Neutrophil (primary cell): ENCODE results near the gene MYO1D.

Source experiments
- H3K27ac ChIP-seq: fragments of 200-600 bp; sonication (generic); 2 replicates; pipeline ENCODE4 v1.5.1; 2016; ENCODE audit warnings: mild to moderate bottlenecking, moderate library complexity
- H3K27me3 ChIP-seq: fragments of 200-600 bp; sonication (generic); 2 replicates; pipeline ENCODE4 v1.6.0; 2016; ENCODE audit warnings: mild to moderate bottlenecking
- H3K36me3 ChIP-seq: fragments of 200-600 bp; sonication (generic); 2 replicates; pipeline ENCODE4 v1.5.1; 2017
- H3K4me1 ChIP-seq, 2 experiments: fragments of 200-600 bp in 1 of 2; sonication (generic) in 1 of 2; 1 replicate in 1 of 2; 2 replicates in 1 of 2; pipeline versions ENCODE4 v1.5.1 to v1.6.1; 2013 to 2016; ENCODE audit warnings: low read depth in 1 of 2, low read length in 1 of 2, mild to moderate bottlenecking in 1 of 2, moderate library complexity in 1 of 2; ENCODE audit not compliant: control insufficient read depth in 1 of 2, insufficient read depth in 1 of 2
- H3K4me3 ChIP-seq, 2 experiments: fragments of 200-600 bp in 1 of 2; sonication (generic) in 1 of 2; 1 replicate in 1 of 2; 2 replicates in 1 of 2; pipeline ENCODE4 v1.5.1; 2013 to 2016; ENCODE audit warnings: low read depth in 1 of 2, low read length in 1 of 2, mild to moderate bottlenecking in 1 of 2, moderate library complexity in 1 of 2
- H3K9me3 ChIP-seq: fragments of 200-600 bp; sonication (generic); 2 replicates; pipeline ENCODE4 v1.5.1; 2016
- CTCF ChIP-seq: fragments of 200-600 bp; sonication (generic); IDR thresholded peaks from 2 replicates; pipeline ENCODE4 v1.5.1; 2016; ENCODE audit warnings: antibody characterized with exemption

The MYO1D gene

GRCh38 chr17:32798938-32799337, 78.0 kb downstream of the MYO1D start:
- no peaks in the 10 kb centered on the region for H3K4me1 ChIP-seq
- no peaks in the 10 kb centered on the region for H3K36me3 ChIP-seq
- no peaks in the 10 kb centered on the region for H3K9me3 ChIP-seq
- no peak overlapping the region for H3K4me3 ChIP-seq
- TF ChIP-seq CTCF: no peak
- no peak overlapping the region for H3K27ac ChIP-seq
- no peaks in the 10 kb centered on the region for H3K27me3 ChIP-seq

- H3K27ac ChIP-seq: no peak overlapping the region
- no peaks in the 10 kb centered on the region for H3K9me3 ChIP-seq
- no peak for TF ChIP-seq CTCF
- H3K4me3 ChIP-seq: no peak overlapping the region
- H3K27me3 ChIP-seq: no peaks in the 10 kb centered on the region
- no peaks in the 10 kb centered on the region for H3K4me1 ChIP-seq
- H3K36me3 ChIP-seq: no peaks in the 10 kb centered on the region
Measured at GRCh38 chr17:32795339-32795979, 81.5 kb downstream of the MYO1D start.

- Histone ChIP-seq H3K27me3 (no peaks in the 10 kb centered on the region), H3K27ac (no peak overlapping the region), H3K9me3 (no peaks in the 10 kb centered on the region), H3K36me3 (no peaks in the 10 kb centered on the region), H3K4me3 (no peak overlapping the region), H3K4me1 (no peaks in the 10 kb centered on the region)
- no peak for TF ChIP-seq CTCF
Measured at GRCh38 chr17:32794533-32795246, 82.2 kb downstream of the MYO1D start.

- Histone ChIP-seq H3K4me3 (no peak overlapping the region), H3K4me1 (no peaks in the 10 kb centered on the region), H3K27me3 (no peaks in the 10 kb centered on the region), H3K36me3 (no peaks in the 10 kb centered on the region), H3K9me3 (no peaks in the 10 kb centered on the region), H3K27ac (no peak overlapping the region)
- TF ChIP-seq CTCF: no peak
Measured at GRCh38 chr17:32793841-32794240, 83.1 kb downstream of the MYO1D start.

- no peaks in the 10 kb centered on the region for H3K4me1 ChIP-seq
- TF ChIP-seq CTCF: no peak
- no peaks in the 10 kb centered on the region for H3K27me3 ChIP-seq
Measured at GRCh38 chr17:32792207-32792606, 84.7 kb downstream of the MYO1D start.

More at GRCh38 chr17:32792207-32792606, 84.7 kb downstream of the MYO1D start:
- H3K4me3 ChIP-seq: no peak overlapping the region
- no peaks in the 10 kb centered on the region for H3K9me3 ChIP-seq
- no peak overlapping the region for H3K27ac ChIP-seq
- H3K36me3 ChIP-seq: no peaks in the 10 kb centered on the region
